Liver (tissue), 9 donors: ENCODE results near the gene SEZ6L. TPM values are rescaled to one million over a fixed set of nuclear protein-coding genes. Genes with fewer than 3 reads are reported as not detected.

Experiments
- DNase-seq: peaks from one replicate; pipeline ENCODE4 v3.0.0-alpha.2; 2017; ENCODE audit warnings: low spot score
- H3K27ac ChIP-seq, 2 donors: one replicate each; pipeline ENCODE4 v1.7.0; 2013; ENCODE audit warnings: inconsistent platforms in 2 of 2, low read length in 2 of 2, control low read depth in 1 of 2, low read depth in 1 of 2, mild to moderate bottlenecking in 1 of 2
- H3K27me3 ChIP-seq, 4 donors: one replicate each; pipeline versions ENCODE4 v1.6.1 to v1.7.0; 2013; ENCODE audit warnings: low read length in 3 of 4, inconsistent platforms in 1 of 4, mild to moderate bottlenecking in 1 of 4, moderate library complexity in 1 of 4; ENCODE audit not compliant: control insufficient read depth in 4 of 4, insufficient read depth in 4 of 4
- H3K36me3 ChIP-seq, 4 donors: one replicate each; pipeline versions ENCODE4 v1.6.1 to v1.7.0; 2013; ENCODE audit warnings: low read length in 3 of 4, mild to moderate bottlenecking in 3 of 4, low read depth in 1 of 4, moderate library complexity in 1 of 4; ENCODE audit not compliant: control insufficient read depth in 4 of 4, insufficient read depth in 3 of 4
- H3K4me1 ChIP-seq, 4 donors: one replicate each; pipeline versions ENCODE4 v1.6.1 to v1.7.0; 2013; ENCODE audit warnings: low read length in 3 of 4, mild to moderate bottlenecking in 3 of 4, moderate library complexity in 1 of 4; ENCODE audit not compliant: control insufficient read depth in 4 of 4, insufficient read depth in 4 of 4
- H3K4me3 ChIP-seq, 3 donors: one replicate each; pipeline versions ENCODE4 v1.6.1 to v1.7.0; 2013; ENCODE audit warnings: low read length in 3 of 3, control low read depth in 1 of 3, low read depth in 1 of 3, mild to moderate bottlenecking in 1 of 3
- H3K9ac ChIP-seq, 2 donors: one replicate each; pipeline ENCODE4 v1.7.0; 2013; ENCODE audit warnings: low read length in 2 of 2, mild to moderate bottlenecking in 2 of 2, moderate library complexity in 2 of 2, control low read depth in 1 of 2, low read depth in 1 of 2
- H3K9me3 ChIP-seq, 4 donors: one replicate each; pipeline versions ENCODE4 v1.6.1 to v1.7.0; 2013; ENCODE audit warnings: low read length in 3 of 4; ENCODE audit not compliant: control insufficient read depth in 4 of 4
- EGR1 ChIP-seq, 2 donors: IDR thresholded peaks; 2 replicates each; pipeline ENCODE4 v1.6.1; 2016 to 2018; ENCODE audit warnings: antibody characterized with exemption in 2 of 2, low read depth in 2 of 2
- FOXA1 ChIP-seq: IDR thresholded peaks from 2 replicates; pipeline ENCODE4 v1.6.1; 2016; ENCODE audit warnings: antibody characterized with exemption
- FOXA2 ChIP-seq: IDR thresholded peaks from 2 replicates; pipeline ENCODE4 v1.6.1; 2016; ENCODE audit warnings: antibody characterized with exemption
- GABPA ChIP-seq, 2 donors: IDR thresholded peaks in 1 of 2; conservative IDR thresholded peaks in 1 of 2; 2 replicates each; pipeline ENCODE4 v1.6.1; 2016; ENCODE audit warnings: antibody characterized with exemption in 2 of 2, mild to moderate bottlenecking in 1 of 2, moderate library complexity in 1 of 2
- HNF4G ChIP-seq: IDR thresholded peaks from 2 replicates; pipeline ENCODE4 v1.6.1; 2016; ENCODE audit warnings: antibody characterized with exemption
- JUND ChIP-seq, 2 donors: IDR thresholded peaks; 2 replicates each; pipeline ENCODE4 v1.6.1; 2016; ENCODE audit warnings: antibody characterized with exemption in 2 of 2
- RAD21 ChIP-seq, 2 donors: IDR thresholded peaks; 2 replicates each; pipeline ENCODE4 v1.6.1; 2016; ENCODE audit warnings: antibody characterized with exemption in 2 of 2, mild to moderate bottlenecking in 2 of 2
- RXRA ChIP-seq, 2 donors: IDR thresholded peaks; 2 replicates each; pipeline ENCODE4 v1.6.1; 2017 to 2018; ENCODE audit warnings: antibody characterized with exemption in 2 of 2, mild to moderate bottlenecking in 1 of 2
- SP1 ChIP-seq: IDR thresholded peaks from 2 replicates; pipeline ENCODE4 v1.6.1; 2018; ENCODE audit warnings: antibody characterized with exemption, mild to moderate bottlenecking
- TAF1 ChIP-seq: conservative IDR thresholded peaks from 2 replicates; pipeline ENCODE4 v1.6.1; 2016; ENCODE audit warnings: antibody characterized with exemption, mild to moderate bottlenecking
- YY1 ChIP-seq: IDR thresholded peaks from 2 replicates; pipeline ENCODE4 v1.6.1; 2016; ENCODE audit warnings: antibody characterized with exemption, mild to moderate bottlenecking
- WGBS: extraction: QIAGEN DNeasy Blood & Tissue Kit; methylation state at CpG from one replicate; pipeline ENCODE4 v1.1.7; 2013; 5-methylcytosine and 5-hydroxymethylcytosine counted together
- polyA plus RNA-seq, 2 donors: library from polyadenylated mRNA; stranded (reverse) in 1 of 2; unstranded in 1 of 2; fragments of 200-250 nt in 1 of 2; fragments of >200 nt in 1 of 2; fragmentation: Nextera tagmentation in 1 of 2; extraction: Ambion mirVana in 1 of 2; gene quantifications; one replicate each; pipeline versions ENCODE4 v1.2.1 to v1.2.3, GENCODE V29; 2013 to 2015
- total RNA-seq, 2 donors: library from RNA; depleted of rRNA; stranded (reverse); fragments of >200 nt; gene quantifications; one replicate each; pipeline ENCODE4 v1.2.3, GENCODE V29; 2014
- TF ChIP-seq, protein P1 (sequence below): IDR thresholded peaks from 2 replicates; pipeline ENCODE4 v1.6.1; 2016; ENCODE audit warnings: antibody characterized with exemption
- TF ChIP-seq, protein P2 (sequence below): IDR thresholded peaks from 2 replicates; pipeline ENCODE4 v1.6.1; 2016; ENCODE audit warnings: antibody characterized with exemption, mild to moderate bottlenecking
- TF ChIP-seq, protein P3 (sequence below): fragments of 150-350 bp; IDR thresholded peaks from 2 replicates; pipeline ENCODE4 v1.5.1; 2017; ENCODE audit warnings: improper control_type of control experiment, low read depth, low read length; ENCODE audit not compliant: missing input control
- TF ChIP-seq, protein P4 (sequence below): IDR thresholded peaks from 2 replicates; pipeline ENCODE4 v1.6.1; 2016; ENCODE audit warnings: antibody characterized with exemption
- TF ChIP-seq, protein P5 (sequence below): IDR thresholded peaks from 2 replicates; pipeline ENCODE4 v1.6.1; 2016; ENCODE audit warnings: antibody characterized with exemption
- donor health status: healthy.
- donor health status: healthy.
- donor health status: healthy.
- donor health status: healthy.
- donor health status: healthy.

SEZ6L gene
- total and polyA plus RNA-seq, 4 donors: under 0.01 to 0.70 (median 0.08) TPM; not detected in 1

DNA sequence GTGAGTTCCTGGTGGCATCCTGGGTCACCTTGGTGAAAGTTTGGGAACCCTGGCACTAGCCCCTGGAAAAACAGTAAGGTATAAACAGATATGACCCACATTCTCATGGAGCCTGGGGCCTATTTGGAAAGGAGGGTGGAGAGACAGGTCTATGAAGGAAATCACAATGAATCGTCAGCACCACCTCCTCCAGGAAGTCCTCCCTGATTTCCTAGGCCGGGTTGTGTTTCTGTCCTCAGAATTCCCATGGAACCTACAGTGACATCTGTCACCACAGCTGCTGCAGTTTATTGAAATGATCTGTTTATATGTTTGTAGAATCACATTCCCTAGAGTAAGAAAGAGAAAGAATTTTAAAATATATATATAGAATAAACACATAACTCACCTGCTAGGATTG is 188.0 kb downstream of the SEZ6L start:
- H3K27ac ChIP-seq: no peak overlapping the region
- no peaks in the 10 kb centered on the region for H3K9me3 ChIP-seq
- H3K4me1 ChIP-seq: peaks cover 0 to 6% (median 2%) of the 10 kb centered on the region in 4 donors
- H3K4me3 ChIP-seq: no peak overlapping the region
- H3K27me3 ChIP-seq: peaks cover 0 to 8% (median 3%) of the 10 kb centered on the region in 4 donors
- WGBS: 43% methylated on average over 2 of the region's 2 CpGs
- no peaks in the 10 kb centered on the region for H3K36me3 ChIP-seq
- no peak overlapping the region for H3K9ac ChIP-seq
- no peak for DNase-seq
- no peak for TF ChIP-seq HNF4G
- TF ChIP-seq YY1: no peak
- TF ChIP-seq, protein P1, sequence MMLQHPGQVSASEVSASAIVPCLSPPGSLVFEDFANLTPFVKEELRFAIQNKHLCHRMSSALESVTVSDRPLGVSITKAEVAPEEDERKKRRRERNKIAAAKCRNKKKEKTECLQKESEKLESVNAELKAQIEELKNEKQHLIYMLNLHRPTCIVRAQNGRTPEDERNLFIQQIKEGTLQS: no peak
- no peak for TF ChIP-seq FOXA1
- TF ChIP-seq EGR1 (IDR thresholded peaks at IDR 0.05; ENCODE audit: low read depth in 2 of 2): no peak
- TF ChIP-seq, protein P2, sequence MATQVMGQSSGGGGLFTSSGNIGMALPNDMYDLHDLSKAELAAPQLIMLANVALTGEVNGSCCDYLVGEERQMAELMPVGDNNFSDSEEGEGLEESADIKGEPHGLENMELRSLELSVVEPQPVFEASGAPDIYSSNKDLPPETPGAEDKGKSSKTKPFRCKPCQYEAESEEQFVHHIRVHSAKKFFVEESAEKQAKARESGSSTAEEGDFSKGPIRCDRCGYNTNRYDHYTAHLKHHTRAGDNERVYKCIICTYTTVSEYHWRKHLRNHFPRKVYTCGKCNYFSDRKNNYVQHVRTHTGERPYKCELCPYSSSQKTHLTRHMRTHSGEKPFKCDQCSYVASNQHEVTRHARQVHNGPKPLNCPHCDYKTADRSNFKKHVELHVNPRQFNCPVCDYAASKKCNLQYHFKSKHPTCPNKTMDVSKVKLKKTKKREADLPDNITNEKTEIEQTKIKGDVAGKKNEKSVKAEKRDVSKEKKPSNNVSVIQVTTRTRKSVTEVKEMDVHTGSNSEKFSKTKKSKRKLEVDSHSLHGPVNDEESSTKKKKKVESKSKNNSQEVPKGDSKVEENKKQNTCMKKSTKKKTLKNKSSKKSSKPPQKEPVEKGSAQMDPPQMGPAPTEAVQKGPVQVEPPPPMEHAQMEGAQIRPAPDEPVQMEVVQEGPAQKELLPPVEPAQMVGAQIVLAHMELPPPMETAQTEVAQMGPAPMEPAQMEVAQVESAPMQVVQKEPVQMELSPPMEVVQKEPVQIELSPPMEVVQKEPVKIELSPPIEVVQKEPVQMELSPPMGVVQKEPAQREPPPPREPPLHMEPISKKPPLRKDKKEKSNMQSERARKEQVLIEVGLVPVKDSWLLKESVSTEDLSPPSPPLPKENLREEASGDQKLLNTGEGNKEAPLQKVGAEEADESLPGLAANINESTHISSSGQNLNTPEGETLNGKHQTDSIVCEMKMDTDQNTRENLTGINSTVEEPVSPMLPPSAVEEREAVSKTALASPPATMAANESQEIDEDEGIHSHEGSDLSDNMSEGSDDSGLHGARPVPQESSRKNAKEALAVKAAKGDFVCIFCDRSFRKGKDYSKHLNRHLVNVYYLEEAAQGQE: no peak
- no peak for TF ChIP-seq TAF1
- TF ChIP-seq, protein P3, sequence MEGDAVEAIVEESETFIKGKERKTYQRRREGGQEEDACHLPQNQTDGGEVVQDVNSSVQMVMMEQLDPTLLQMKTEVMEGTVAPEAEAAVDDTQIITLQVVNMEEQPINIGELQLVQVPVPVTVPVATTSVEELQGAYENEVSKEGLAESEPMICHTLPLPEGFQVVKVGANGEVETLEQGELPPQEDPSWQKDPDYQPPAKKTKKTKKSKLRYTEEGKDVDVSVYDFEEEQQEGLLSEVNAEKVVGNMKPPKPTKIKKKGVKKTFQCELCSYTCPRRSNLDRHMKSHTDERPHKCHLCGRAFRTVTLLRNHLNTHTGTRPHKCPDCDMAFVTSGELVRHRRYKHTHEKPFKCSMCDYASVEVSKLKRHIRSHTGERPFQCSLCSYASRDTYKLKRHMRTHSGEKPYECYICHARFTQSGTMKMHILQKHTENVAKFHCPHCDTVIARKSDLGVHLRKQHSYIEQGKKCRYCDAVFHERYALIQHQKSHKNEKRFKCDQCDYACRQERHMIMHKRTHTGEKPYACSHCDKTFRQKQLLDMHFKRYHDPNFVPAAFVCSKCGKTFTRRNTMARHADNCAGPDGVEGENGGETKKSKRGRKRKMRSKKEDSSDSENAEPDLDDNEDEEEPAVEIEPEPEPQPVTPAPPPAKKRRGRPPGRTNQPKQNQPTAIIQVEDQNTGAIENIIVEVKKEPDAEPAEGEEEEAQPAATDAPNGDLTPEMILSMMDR: no peak
- no peak for TF ChIP-seq RXRA (IDR thresholded peaks at IDR 0.05)
- TF ChIP-seq GABPA (IDR thresholded peaks at IDR 0.05 in 1 of 2, conservative IDR thresholded peaks at IDR 0.05 in 1 of 2): no peak
- no peak for TF ChIP-seq RAD21 (IDR thresholded peaks at IDR 0.05)
- TF ChIP-seq, protein P4, sequence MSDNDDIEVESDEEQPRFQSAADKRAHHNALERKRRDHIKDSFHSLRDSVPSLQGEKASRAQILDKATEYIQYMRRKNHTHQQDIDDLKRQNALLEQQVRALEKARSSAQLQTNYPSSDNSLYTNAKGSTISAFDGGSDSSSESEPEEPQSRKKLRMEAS: no peak
- TF ChIP-seq SP1: no peak
- no peak for TF ChIP-seq JUND (IDR thresholded peaks at IDR 0.05)
- TF ChIP-seq, protein P5, sequence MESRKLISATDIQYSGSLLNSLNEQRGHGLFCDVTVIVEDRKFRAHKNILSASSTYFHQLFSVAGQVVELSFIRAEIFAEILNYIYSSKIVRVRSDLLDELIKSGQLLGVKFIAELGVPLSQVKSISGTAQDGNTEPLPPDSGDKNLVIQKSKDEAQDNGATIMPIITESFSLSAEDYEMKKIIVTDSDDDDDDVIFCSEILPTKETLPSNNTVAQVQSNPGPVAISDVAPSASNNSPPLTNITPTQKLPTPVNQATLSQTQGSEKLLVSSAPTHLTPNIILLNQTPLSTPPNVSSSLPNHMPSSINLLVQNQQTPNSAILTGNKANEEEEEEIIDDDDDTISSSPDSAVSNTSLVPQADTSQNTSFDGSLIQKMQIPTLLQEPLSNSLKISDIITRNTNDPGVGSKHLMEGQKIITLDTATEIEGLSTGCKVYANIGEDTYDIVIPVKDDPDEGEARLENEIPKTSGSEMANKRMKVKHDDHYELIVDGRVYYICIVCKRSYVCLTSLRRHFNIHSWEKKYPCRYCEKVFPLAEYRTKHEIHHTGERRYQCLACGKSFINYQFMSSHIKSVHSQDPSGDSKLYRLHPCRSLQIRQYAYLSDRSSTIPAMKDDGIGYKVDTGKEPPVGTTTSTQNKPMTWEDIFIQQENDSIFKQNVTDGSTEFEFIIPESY: no peak

DNA sequence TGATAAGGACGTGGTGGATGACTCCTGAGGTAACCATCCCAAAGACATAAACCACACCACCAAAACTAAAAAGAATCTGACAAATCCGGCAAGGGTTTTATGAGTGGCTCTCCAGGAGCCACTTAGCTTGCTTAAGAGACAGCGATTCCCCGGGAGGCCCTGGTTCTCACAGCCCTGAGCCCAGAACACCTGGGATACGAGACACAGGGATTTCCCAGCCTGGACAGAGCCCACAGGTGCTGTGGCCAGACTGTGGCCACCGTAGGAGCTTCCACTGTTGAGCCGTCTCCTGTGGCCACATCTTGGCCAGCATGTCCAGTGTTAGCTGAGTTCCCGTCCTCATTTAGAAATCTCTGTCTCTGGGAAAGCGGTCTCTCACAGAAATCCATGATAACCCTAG is 188.6 kb downstream of the SEZ6L start:
- Histone ChIP-seq H3K4me3 (no peak overlapping the region), H3K27me3 (peaks cover 0 to 11% (median 2%) of the 10 kb centered on the region in 4 donors), H3K36me3 (no peaks in the 10 kb centered on the region), H3K4me1 (peaks cover 0 to 6% (median 2%) of the 10 kb centered on the region in 4 donors), H3K9me3 (no peaks in the 10 kb centered on the region), H3K27ac (no peak overlapping the region), H3K9ac (no peak overlapping the region)
- WGBS: 75% methylated on average over 9 of the region's 9 CpGs
- TF ChIP-seq FOXA2 (no peak), RAD21 (IDR thresholded peaks at IDR 0.05) (no peak), FOXA1 (no peak), GABPA (IDR thresholded peaks at IDR 0.05 in 1 of 2, conservative IDR thresholded peaks at IDR 0.05 in 1 of 2) (no peak), YY1 (no peak), HNF4G (no peak)
- TF ChIP-seq, protein P4: no peak
- no peak for DNase-seq
